Measurements from ENCODE around the gene CEP170.

The CEP170 gene

GRCh38 chr1:243258731-243259130, 3.6 kb upstream of the CEP170 start:
- H3K4me3 Mint-ChIP-seq = no peak overlapping the region
- H3K27ac Mint-ChIP-seq = no peak overlapping the region
- peaks cover 6 to 15% of the 10 kb centered on the region in 2 donors for H3K4me1 Mint-ChIP-seq
- ATAC-seq (replicated peaks) = no peak
- peaks cover 11 to 18% of the 10 kb centered on the region in 2 donors for H3K36me3 Mint-ChIP-seq
- no peaks in the 10 kb centered on the region for H3K27me3 Mint-ChIP-seq
- no peaks in the 10 kb centered on the region for H3K9me3 Mint-ChIP-seq
- no peak for DNase-seq

GRCh38 chr1:243257189-243257588, 2.1 kb upstream of the CEP170 start:
- H3K4me3 Mint-ChIP-seq = no peak overlapping the region
- no peak for DNase-seq
- H3K27ac Mint-ChIP-seq = no peak overlapping the region
- H3K9me3 Mint-ChIP-seq = no peaks in the 10 kb centered on the region
- ATAC-seq (replicated peaks) = no peak
- H3K27me3 Mint-ChIP-seq = no peaks in the 10 kb centered on the region
- peaks cover 11 to 18% of the 10 kb centered on the region in 2 donors for H3K36me3 Mint-ChIP-seq
- peaks cover 9 to 19% of the 10 kb centered on the region in 2 donors for H3K4me1 Mint-ChIP-seq

- Mint-ChIP-seq H3K4me3 (peak overlapping the region; percentile 93 to 95), H3K27ac (peak overlapping the region; percentile 98), H3K4me1 (peaks cover 9 to 19% of the 10 kb centered on the region in 2 donors), H3K9me3 (no peaks in the 10 kb centered on the region), H3K27me3 (no peaks in the 10 kb centered on the region), H3K36me3 (peaks cover 11 to 18% of the 10 kb centered on the region in 2 donors)
- ATAC-seq (replicated peaks) (no peak), DNase-seq (no peak)
These were observed 1.5 kb upstream of the CEP170 start for GRCh38 chr1:243256590-243256989.

- Mint-ChIP-seq H3K27ac (peak within 1 kb of the TSS; percentile 98), H3K4me3 (peak within 1 kb of the TSS; percentile 93 to 95), H3K36me3 (peaks cover 7 to 14% of the 10 kb centered on the region in 2 donors), H3K4me1 (peaks cover 9 to 18% of the 10 kb centered on the region in 2 donors), H3K27me3 (no peaks in the 10 kb centered on the region), H3K9me3 (no peaks in the 10 kb centered on the region)
- ATAC-seq (replicated peaks) (peak; percentile 80), DNase-seq (peak; percentile 97)
These were observed 871 bp upstream of the CEP170 start, which contains the start of gene SDCCAG8 for GRCh38 chr1:243255791-243256512. Gene SDCCAG8 (plus strand): TSS chr1:243256041. CDS start chr1:243256174, 133 bp downstream.

GRCh38 chr1:243254233-243254926, 701 bp downstream of the CEP170 start:
- H3K27ac Mint-ChIP-seq = peak overlapping the region; percentile 97
- peaks cover 9 to 27% of the 10 kb centered on the region in 2 donors for H3K4me1 Mint-ChIP-seq
- ATAC-seq (replicated peaks) = peak; percentile 20 to 22
- no peaks in the 10 kb centered on the region for H3K9me3 Mint-ChIP-seq
- DNase-seq = peak; percentile 31
- H3K27me3 Mint-ChIP-seq = no peaks in the 10 kb centered on the region
- peak overlapping the region; percentile 93 to 99 for H3K4me3 Mint-ChIP-seq
- H3K36me3 Mint-ChIP-seq = peaks cover 6% of the 10 kb centered on the region in 2 donors

- H3K4me1 Mint-ChIP-seq = peaks cover 9 to 29% of the 10 kb centered on the region in 2 donors
- peak overlapping the region; percentile 91 for H3K27ac Mint-ChIP-seq
- no peaks in the 10 kb centered on the region for H3K27me3 Mint-ChIP-seq
- peaks cover 5 to 6% of the 10 kb centered on the region in 2 donors for H3K36me3 Mint-ChIP-seq
- H3K9me3 Mint-ChIP-seq = no peaks in the 10 kb centered on the region
- ATAC-seq (replicated peaks) (no peak), DNase-seq (no peak)
- peak overlapping the region; percentile 93 to 99 for H3K4me3 Mint-ChIP-seq
These were observed 1.2 kb downstream of the CEP170 start for GRCh38 chr1:243253926-243254232.

GRCh38 chr1:243253211-243253925, 1.7 kb downstream of the CEP170 start:
- Mint-ChIP-seq H3K27ac (peak overlapping the region; percentile 91), H3K27me3 (no peaks in the 10 kb centered on the region), H3K9me3 (no peaks in the 10 kb centered on the region), H3K4me1 (peaks cover 14 to 35% of the 10 kb centered on the region in 2 donors), H3K4me3 (peak overlapping the region; percentile 93 to 99), H3K36me3 (peaks cover 5 to 9% of the 10 kb centered on the region in 2 donors)
- ATAC-seq (replicated peaks) (no peak), DNase-seq (no peak)

GRCh38 chr1:243251539-243251938, 3.5 kb downstream of the CEP170 start:
- DNase-seq (no peak), ATAC-seq (replicated peaks) (no peak)
- Mint-ChIP-seq H3K36me3 (peaks cover 5 to 12% of the 10 kb centered on the region in 2 donors), H3K4me3 (no peak overlapping the region), H3K4me1 (peaks cover 29 to 53% of the 10 kb centered on the region in 2 donors), H3K9me3 (no peaks in the 10 kb centered on the region), H3K27me3 (no peaks in the 10 kb centered on the region), H3K27ac (no peak overlapping the region)

- DNase-seq = no peak
- Mint-ChIP-seq H3K4me3 (no peak overlapping the region), H3K36me3 (peaks cover 8 to 17% of the 10 kb centered on the region in 2 donors), H3K27ac (no peak overlapping the region), H3K9me3 (no peaks in the 10 kb centered on the region), H3K4me1 (peaks cover 31 to 65% of the 10 kb centered on the region in 2 donors), H3K27me3 (no peaks in the 10 kb centered on the region)
- ATAC-seq (replicated peaks) = no peak
These were observed 5.0 kb downstream of the CEP170 start for GRCh38 chr1:243250102-243250501.

GRCh38 chr1:243249214-243249613, 5.9 kb downstream of the CEP170 start:
- DNase-seq = no peak
- Mint-ChIP-seq H3K27ac (no peak overlapping the region), H3K27me3 (no peaks in the 10 kb centered on the region), H3K4me3 (no peak overlapping the region), H3K9me3 (no peaks in the 10 kb centered on the region), H3K4me1 (peaks cover 35 to 73% of the 10 kb centered on the region in 2 donors), H3K36me3 (peaks cover 11 to 18% of the 10 kb centered on the region in 2 donors)
- ATAC-seq (replicated peaks) = no peak

- Mint-ChIP-seq H3K9me3 (no peaks in the 10 kb centered on the region), H3K27ac (peak overlapping the region; percentile 49), H3K36me3 (peaks cover 16 to 28% of the 10 kb centered on the region in 2 donors), H3K27me3 (no peaks in the 10 kb centered on the region), H3K4me1 (peaks cover 35 to 68% of the 10 kb centered on the region in 2 donors), H3K4me3 (peak overlapping the region; percentile 8 to 16)
- ATAC-seq (replicated peaks) (peak in 1 of 2 donors; percentile 69), DNase-seq (no peak)
These were observed 7.2 kb downstream of the CEP170 start for GRCh38 chr1:243247901-243248300.

- peak; percentile 82 to 85 for ATAC-seq (replicated peaks)
- DNase-seq = peak; percentile 9
- peaks cover 0 to under 1% of the 10 kb centered on the region in 2 donors for H3K9me3 Mint-ChIP-seq
- no peaks in the 10 kb centered on the region for H3K27me3 Mint-ChIP-seq
- H3K4me3 Mint-ChIP-seq = no peak overlapping the region
- peaks cover 36 to 69% of the 10 kb centered on the region in 2 donors for H3K4me1 Mint-ChIP-seq
- peak overlapping the region; percentile 70 for H3K27ac Mint-ChIP-seq
- peaks cover 25 to 36% of the 10 kb centered on the region in 2 donors for H3K36me3 Mint-ChIP-seq
These were observed 8.2 kb downstream of the CEP170 start for GRCh38 chr1:243246916-243247315.

- Mint-ChIP-seq H3K36me3 (peaks cover 29 to 52% of the 10 kb centered on the region in 2 donors), H3K9me3 (peaks cover 2 to 5% of the 10 kb centered on the region in 2 donors), H3K4me3 (peak overlapping the region; percentile 41 to 64), H3K27me3 (no peaks in the 10 kb centered on the region), H3K4me1 (peaks cover 33 to 61% of the 10 kb centered on the region in 2 donors), H3K27ac (peak overlapping the region; percentile 42)
- no peak for DNase-seq
- ATAC-seq (replicated peaks) = no peak
These were observed 10.6 kb downstream of the CEP170 start for GRCh38 chr1:243244432-243244841.

GRCh38 chr1:243236604-243237252, 18.4 kb downstream of the CEP170 start:
- no peaks in the 10 kb centered on the region for H3K27me3 Mint-ChIP-seq
- ATAC-seq (replicated peaks) (peak; percentile 73 to 93), DNase-seq (no peak)
- H3K27ac Mint-ChIP-seq = peak overlapping the region; percentile 62
- peaks cover 8 to 11% of the 10 kb centered on the region in 2 donors for H3K9me3 Mint-ChIP-seq
- H3K4me1 Mint-ChIP-seq = peaks cover 19 to 48% of the 10 kb centered on the region in 2 donors
- H3K4me3 Mint-ChIP-seq = peak overlapping the region; percentile 48 to 54
- H3K36me3 Mint-ChIP-seq = peaks cover 24 to 50% of the 10 kb centered on the region in 2 donors

Data from stimulated activated naive B cell treated with anti-CD40 and anti-IgM and Interleukin-4, amounts not matched to agents 10 μg/mL and 1 μg/mL and 100 μg/mL, for 72 hours (primary cell).